GM23248 (cell line): ENCODE measurements around the gene FLOT2. TPM values are rescaled to one million over a fixed set of nuclear protein-coding genes. Genes with fewer than 3 reads are reported as not detected.

ENCODE experiments used
- DNase-seq: peaks from one replicate; pipeline ENCODE4 v3.0.0-alpha.2; 2015
- H2AFZ ChIP-seq: fragments of 200-600 bp; sonication (generic); 2 replicates; pipeline ENCODE4 v1.6.1; 2016; ENCODE audit warnings: antibody characterized with exemption
- H3F3A ChIP-seq: fragments of 200-600 bp; sonication (generic); 2 replicates; pipeline ENCODE4 v1.6.1; 2016; ENCODE audit warnings: mild to moderate bottlenecking, antibody characterized with exemption, mixed run types; ENCODE audit not compliant: insufficient read depth
- H3K27ac ChIP-seq: fragments of 200-600 bp; sonication (generic); 2 replicates; pipeline ENCODE4 v1.5.1; 2016; ENCODE audit warnings: mild to moderate bottlenecking
- H3K27me3 ChIP-seq: fragments of 200-600 bp; sonication (generic); replicated peaks from 2 replicates; pipeline ENCODE4 v1.6.1; 2016; ENCODE audit warnings: mild to moderate bottlenecking; ENCODE audit not compliant: insufficient read depth
- H3K36me3 ChIP-seq: fragments of 200-600 bp; sonication (generic); 2 replicates; pipeline ENCODE4 v1.6.1; 2016; ENCODE audit warnings: low read depth, mild to moderate bottlenecking
- H3K4me1 ChIP-seq: fragments of 200-600 bp; sonication (generic); 2 replicates; pipeline ENCODE4 v1.6.1; 2016; ENCODE audit warnings: mild to moderate bottlenecking; ENCODE audit not compliant: insufficient read depth
- H3K4me2 ChIP-seq: fragments of 200-600 bp; sonication (generic); one replicate; pipeline ENCODE4 v1.6.1; 2016; ENCODE audit warnings: mild to moderate bottlenecking; ENCODE audit not compliant: unreplicated experiment
- H3K4me3 ChIP-seq: fragments of 200-600 bp; sonication (generic); 2 replicates; pipeline ENCODE4 v1.5.1; 2016; ENCODE audit warnings: mild to moderate bottlenecking
- H3K79me2 ChIP-seq: fragments of 200-600 bp; sonication (generic); 2 replicates; pipeline ENCODE4 v1.6.1; 2016; ENCODE audit warnings: mild to moderate bottlenecking; ENCODE audit not compliant: insufficient read depth
- H3K9ac ChIP-seq: fragments of 200-600 bp; sonication (generic); 2 replicates; pipeline ENCODE4 v1.6.1; 2016; ENCODE audit warnings: mild to moderate bottlenecking
- H3K9me2 ChIP-seq: fragments of 200-600 bp; sonication (generic); 2 replicates; pipeline ENCODE4 v1.6.1; 2016; ENCODE audit warnings: mixed run types, mild to moderate bottlenecking, moderate library complexity; ENCODE audit not compliant: insufficient read depth
- H3K9me3 ChIP-seq: fragments of 200-600 bp; sonication (generic); one replicate; pipeline ENCODE4 v1.6.1; 2017; ENCODE audit warnings: low read depth
- H4K20me1 ChIP-seq: fragments of 200-600 bp; sonication (generic); 2 replicates; pipeline ENCODE4 v1.6.0; 2016; ENCODE audit not compliant: insufficient read depth
- EZH2 ChIP-seq: fragments of 200-600 bp; sonication (generic); IDR thresholded peaks from 2 replicates; pipeline ENCODE4 v1.6.1; 2018; ENCODE audit warnings: antibody characterized with exemption, mild to moderate bottlenecking; ENCODE audit not compliant: insufficient read depth, poor library complexity, severe bottlenecking
- EZH2phosphoT487 ChIP-seq: fragments of 200-600 bp; sonication (generic); IDR thresholded peaks from 2 replicates; pipeline ENCODE4 v1.6.1; 2018; ENCODE audit warnings: antibody characterized with exemption, moderate library complexity, mild to moderate bottlenecking, low read depth; ENCODE audit not compliant: insufficient read depth
- WGBS, 2 experiments: methylation state at CpG; one replicate each; pipeline ENCODE4 v1.1.6; 2015 to 2017; ENCODE audit warnings: low lambda C conversion rate in 2 of 2, low coverage in 1 of 2; ENCODE audit errors: missing lambda C conversion rate in 2 of 2; 5-methylcytosine and 5-hydroxymethylcytosine counted together
- in situ Hi-C: fragments of 300-500 bp; cut with MboI; formaldehyde crosslinking; loops from 2 replicates; pipeline ENCODE4 v1.15.0; 2020
- polyA plus RNA-seq: library from polyadenylated mRNA; unstranded; fragments of >200 nt; fragmentation: Nextera tagmentation; extraction: Ambion mirVana; gene quantifications from 2 replicates; pipeline ENCODE4 v1.2.1, GENCODE V29; 2016
- total RNA-seq: library from RNA; depleted of rRNA; stranded (reverse); fragments of >200 nt; shearing (Covaris generic); gene quantifications from 2 replicates; pipeline ENCODE4 v1.2.3, GENCODE V29; 2014

Gene FLOT2
- total and polyA plus RNA-seq, 2 experiments from 2014 or later: 33.2 to 55.0 TPM

DNA sequence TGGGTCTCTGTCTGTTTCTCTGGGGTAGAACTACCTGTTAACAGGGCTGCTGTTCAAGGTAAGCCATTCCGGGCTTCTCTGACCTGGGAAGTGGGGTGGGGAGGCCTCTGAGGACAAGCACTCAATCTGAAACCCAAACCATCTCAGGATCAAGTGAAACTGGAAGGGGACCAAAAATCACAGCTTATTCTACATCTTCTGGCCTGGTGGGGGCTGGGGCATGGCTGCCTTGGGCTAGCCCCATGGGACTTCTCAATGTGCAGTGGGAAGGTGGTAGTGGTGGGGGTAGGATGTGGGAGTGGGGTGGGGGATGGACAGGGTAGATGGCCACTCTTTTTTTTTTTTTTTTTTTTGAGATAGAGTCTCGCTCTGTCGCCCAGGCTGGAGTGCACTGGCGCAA lies 5.5 kb downstream of the FLOT2 start:
- H3K9me3 ChIP-seq: no peaks in the 10 kb centered on the region
- TF ChIP-seq EZH2phosphoT487 (no peak), EZH2 (no peak)
- no peaks in the 10 kb centered on the region for H3F3A ChIP-seq
- no peak for DNase-seq
- H3K27ac ChIP-seq: no peak overlapping the region
- no peak overlapping the region for H2AFZ ChIP-seq
- H4K20me1 ChIP-seq: no peaks in the 10 kb centered on the region
- peaks cover 31% of the 10 kb centered on the region for H3K79me2 ChIP-seq
- in situ Hi-C loops: loop anchor here (10.0 kb wide), 1 partner anchor 127 kb away; no protein-coding TSS in a partner anchor
- WGBS, 2 experiments: 93 to 96% methylated on average over 1 to 4 of the region's 4 CpGs
- no peak overlapping the region for H3K4me3 ChIP-seq
- no peaks in the 10 kb centered on the region for H3K27me3 ChIP-seq
- H3K4me2 ChIP-seq: no peak overlapping the region
- no peaks in the 10 kb centered on the region for H3K9me2 ChIP-seq
- peaks cover 7% of the 10 kb centered on the region; the same call in 1 of the 2 replicates for H3K4me1 ChIP-seq
- no peak overlapping the region for H3K9ac ChIP-seq
- H3K36me3 ChIP-seq: no peaks in the 10 kb centered on the region

DNA sequence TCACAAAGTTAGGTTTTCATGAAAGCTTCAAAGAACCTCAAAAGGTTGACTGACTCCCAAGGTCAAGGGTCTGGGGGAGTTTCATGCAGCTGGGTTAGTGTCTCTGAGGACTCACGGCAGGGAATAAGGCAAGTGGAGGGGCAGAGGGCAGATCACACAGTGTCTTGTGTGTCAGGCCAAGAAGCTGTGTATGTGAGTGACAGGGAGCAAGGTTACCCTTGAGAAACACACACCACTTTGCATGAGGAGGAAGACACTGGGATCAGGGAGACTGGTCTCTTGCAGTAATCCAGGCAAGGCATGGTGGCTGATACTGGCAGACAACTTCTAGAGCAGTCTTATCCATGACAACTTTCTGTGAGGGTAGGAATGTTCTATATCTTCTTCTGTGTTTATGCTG lies 6.3 kb downstream of the FLOT2 start:
- in situ Hi-C loops: loop anchor here (10.0 kb wide), 1 partner anchor 126 kb away; no protein-coding TSS in a partner anchor
- no peaks in the 10 kb centered on the region for H4K20me1 ChIP-seq
- H3K36me3 ChIP-seq: no peaks in the 10 kb centered on the region
- H3K79me2 ChIP-seq: peaks cover 26% of the 10 kb centered on the region
- H3K4me1 ChIP-seq: peaks cover 3% of the 10 kb centered on the region; the same call in 1 of the 2 replicates
- no peak for TF ChIP-seq EZH2phosphoT487
- TF ChIP-seq EZH2: no peak
- H3K9me2 ChIP-seq: no peaks in the 10 kb centered on the region
- no peaks in the 10 kb centered on the region for H3K9me3 ChIP-seq
- WGBS, 2 experiments: 96 to 100% methylated on average over 1 of the region's 1 CpG
- no peak overlapping the region for H3K4me3 ChIP-seq
- DNase-seq: no peak
- H3K27me3 ChIP-seq: no peaks in the 10 kb centered on the region
- H3K27ac ChIP-seq: no peak overlapping the region
- no peak overlapping the region for H2AFZ ChIP-seq
- H3F3A ChIP-seq: no peaks in the 10 kb centered on the region
- H3K4me2 ChIP-seq: no peak overlapping the region
- H3K9ac ChIP-seq: no peak overlapping the region

DNA sequence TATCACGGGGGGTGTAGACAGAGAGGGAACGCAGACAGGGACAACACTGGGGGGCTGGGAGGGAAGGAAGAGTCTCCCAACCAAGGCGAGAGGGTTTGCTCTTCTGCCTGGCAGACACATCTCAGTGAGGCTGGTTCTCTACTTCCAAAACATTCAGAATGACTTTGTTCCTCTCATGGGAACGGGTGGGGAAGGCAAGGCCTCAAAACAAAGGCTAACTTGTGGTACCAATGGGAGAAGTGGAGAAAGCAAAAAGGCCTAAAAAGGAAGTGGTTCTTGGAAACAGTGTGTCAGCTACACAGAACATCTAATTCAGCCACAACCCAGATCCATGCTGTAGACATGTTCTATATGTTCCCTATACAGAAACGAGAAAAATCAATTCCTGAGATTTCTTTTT lies 7.5 kb downstream of the FLOT2 start:
- no peak for TF ChIP-seq EZH2
- TF ChIP-seq EZH2phosphoT487: no peak
- Histone ChIP-seq H3K4me2 (no peak overlapping the region), H3K27ac (no peak overlapping the region), H3F3A (no peaks in the 10 kb centered on the region), H3K4me1 (no peaks in the 10 kb centered on the region), H3K27me3 (no peaks in the 10 kb centered on the region), H3K79me2 (peaks cover 16% of the 10 kb centered on the region), H3K9me3 (no peaks in the 10 kb centered on the region), H4K20me1 (no peaks in the 10 kb centered on the region), H3K36me3 (no peaks in the 10 kb centered on the region), H2AFZ (no peak overlapping the region), H3K4me3 (no peak overlapping the region), H3K9ac (no peak overlapping the region), H3K9me2 (no peaks in the 10 kb centered on the region)
- in situ Hi-C loops: loop anchor here (10.0 kb wide), 1 partner anchor 125 kb away; no protein-coding TSS in a partner anchor
- no peak for DNase-seq
- WGBS, 2 experiments: 82 to 85% methylated on average over 5 of the region's 5 CpGs

- no peaks in the 10 kb centered on the region for H3K4me1 ChIP-seq
- no peaks in the 10 kb centered on the region for H3F3A ChIP-seq
- in situ Hi-C loops: no loop called here
- H3K27me3 ChIP-seq: no peaks in the 10 kb centered on the region
- H3K4me3 ChIP-seq: no peak overlapping the region
- H3K9me3 ChIP-seq: no peaks in the 10 kb centered on the region
- no peak for DNase-seq
- WGBS, 2 experiments: 98 to 99% methylated on average over 7 of the region's 7 CpGs
- no peaks in the 10 kb centered on the region for H3K36me3 ChIP-seq
- H3K9me2 ChIP-seq: no peaks in the 10 kb centered on the region
- no peak overlapping the region for H3K27ac ChIP-seq
- H4K20me1 ChIP-seq: no peaks in the 10 kb centered on the region
- H3K79me2 ChIP-seq: peaks cover 9% of the 10 kb centered on the region
- no peak overlapping the region for H3K9ac ChIP-seq
- H2AFZ ChIP-seq: no peak overlapping the region
- H3K4me2 ChIP-seq: no peak overlapping the region
- TF ChIP-seq EZH2: no peak
- no peak for TF ChIP-seq EZH2phosphoT487
Observed at GRCh38 chr17:28888832-28889231, 8.7 kb downstream of the FLOT2 start.

GRCh38 chr17:28887871-28888471 lies 9.6 kb downstream of the FLOT2 start:
- no peaks in the 10 kb centered on the region for H3F3A ChIP-seq
- no peaks in the 10 kb centered on the region for H3K4me1 ChIP-seq
- in situ Hi-C loops: no loop called here
- no peak for DNase-seq
- H3K4me2 ChIP-seq: no peak overlapping the region
- peaks cover 2% of the 10 kb centered on the region; the same call in 1 of the 2 replicates for H3K79me2 ChIP-seq
- H4K20me1 ChIP-seq: no peaks in the 10 kb centered on the region
- 81 to 84% methylated on average over 10 to 12 of the region's 12 CpGs for WGBS, 2 experiments
- H3K9me2 ChIP-seq: no peaks in the 10 kb centered on the region
- no peak overlapping the region for H2AFZ ChIP-seq
- no peak overlapping the region for H3K9ac ChIP-seq
- H3K27ac ChIP-seq: no peak overlapping the region
- TF ChIP-seq EZH2: no peak
- TF ChIP-seq EZH2phosphoT487: no peak
- H3K4me3 ChIP-seq: no peak overlapping the region
- no peaks in the 10 kb centered on the region for H3K27me3 ChIP-seq
- no peaks in the 10 kb centered on the region for H3K9me3 ChIP-seq
- H3K36me3 ChIP-seq: no peaks in the 10 kb centered on the region; the same call in 1 of the 2 replicates
